Lower leg skin (tissue), 3 donors: ENCODE results near the gene RBM26.

Source experiments
- CTCF ChIP-seq, 3 donors: fragments of 450-650 bp; IDR thresholded peaks; one replicate each; pipeline ENCODE4 v1.5.1; 2016; ENCODE audit warnings: antibody characterized with exemption in 3 of 3, mild to moderate bottlenecking in 3 of 3, moderate library complexity in 2 of 3
- POLR2A ChIP-seq, 2 donors: fragments of 450-650 bp; IDR thresholded peaks; one replicate each; pipeline ENCODE4 v1.6.1; 2016 to 2017; ENCODE audit warnings: antibody characterized with exemption in 2 of 2, mild to moderate bottlenecking in 1 of 2, moderate library complexity in 1 of 2

- no peak for TF ChIP-seq CTCF (IDR thresholded peaks at IDR 0.05)
- TF ChIP-seq POLR2A (IDR thresholded peaks at IDR 0.05) = no peak
These were observed 589 bp downstream of the RBM26 start for GRCh38 chr13:79405501-79405830.
